HG03066 (cell line): ENCODE measurements around the gene NPPB.

Source experiments
- ATAC-seq: cut with Tn5 transposase; IDR thresholded peaks from one replicate; pipeline ENCODE4 v1.9.1; 2021; ENCODE audit warnings: low read depth; ENCODE audit not compliant: unreplicated experiment

NPPB gene

GRCh38 chr1:11836955-11837766, 21.6 kb downstream of the NPPB start:
- no peak for ATAC-seq

DNA sequence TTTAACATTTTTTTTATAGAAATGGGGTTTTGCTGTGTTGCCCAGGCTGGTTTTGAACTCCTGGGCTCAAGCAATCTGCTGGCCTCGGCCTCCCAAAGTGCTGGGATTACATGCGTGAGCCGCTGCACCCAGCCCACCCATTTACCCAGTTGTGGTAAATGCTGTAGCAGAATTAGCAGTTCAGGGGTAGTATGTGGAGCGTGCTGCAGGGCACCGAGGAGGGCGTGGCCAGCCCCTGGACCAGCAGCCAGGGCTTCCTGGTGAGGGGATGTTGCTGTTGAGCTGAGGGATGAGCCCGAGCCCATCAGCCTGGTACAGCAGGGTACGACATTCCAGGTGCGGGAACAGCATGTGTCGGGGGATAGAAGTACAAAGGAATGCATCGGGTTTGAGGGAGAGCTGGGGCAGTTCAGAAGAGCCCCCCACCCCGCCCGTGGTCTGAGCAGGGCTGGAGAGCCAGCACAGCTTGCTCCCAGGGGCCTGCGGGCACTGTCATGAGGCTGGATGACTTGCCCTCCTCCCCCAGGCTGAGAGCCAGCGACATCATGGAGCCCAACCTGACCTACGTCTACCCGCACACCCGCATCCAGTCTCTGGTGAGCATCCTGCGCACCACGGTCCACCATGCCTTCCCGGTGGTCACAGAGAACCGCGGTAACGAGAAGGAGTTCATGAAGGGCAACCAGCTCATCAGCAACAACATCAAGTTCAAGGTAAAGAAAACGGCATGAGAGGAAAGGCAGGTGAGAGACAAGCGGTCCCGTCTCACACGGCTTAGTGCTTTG, 23.1 kb downstream of the NPPB start:
- ATAC-seq: no peak

DNA sequence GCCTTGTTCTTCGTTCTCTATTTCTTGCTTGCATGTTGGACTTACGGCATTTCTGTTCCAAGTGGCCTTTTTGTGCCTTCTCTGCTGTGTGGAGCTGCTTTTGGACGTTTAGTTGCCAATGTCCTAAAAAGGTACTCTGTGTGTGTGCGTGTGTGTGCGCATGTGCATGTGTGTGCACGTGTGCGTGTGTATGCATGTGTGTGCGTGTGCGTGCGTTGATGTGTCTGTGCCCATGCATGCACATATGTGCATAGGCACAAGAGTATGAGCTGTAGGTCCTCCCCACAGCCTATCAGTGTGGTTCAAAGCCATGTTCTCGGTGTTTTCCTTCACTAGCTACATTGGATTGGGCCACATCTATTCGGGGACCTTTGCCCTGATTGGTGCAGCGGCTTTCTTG, 24.8 kb downstream of the NPPB start:
- no peak for ATAC-seq

GRCh38 chr1:11833497-11833896, 25.2 kb downstream of the NPPB start:
- no peak for ATAC-seq

DNA sequence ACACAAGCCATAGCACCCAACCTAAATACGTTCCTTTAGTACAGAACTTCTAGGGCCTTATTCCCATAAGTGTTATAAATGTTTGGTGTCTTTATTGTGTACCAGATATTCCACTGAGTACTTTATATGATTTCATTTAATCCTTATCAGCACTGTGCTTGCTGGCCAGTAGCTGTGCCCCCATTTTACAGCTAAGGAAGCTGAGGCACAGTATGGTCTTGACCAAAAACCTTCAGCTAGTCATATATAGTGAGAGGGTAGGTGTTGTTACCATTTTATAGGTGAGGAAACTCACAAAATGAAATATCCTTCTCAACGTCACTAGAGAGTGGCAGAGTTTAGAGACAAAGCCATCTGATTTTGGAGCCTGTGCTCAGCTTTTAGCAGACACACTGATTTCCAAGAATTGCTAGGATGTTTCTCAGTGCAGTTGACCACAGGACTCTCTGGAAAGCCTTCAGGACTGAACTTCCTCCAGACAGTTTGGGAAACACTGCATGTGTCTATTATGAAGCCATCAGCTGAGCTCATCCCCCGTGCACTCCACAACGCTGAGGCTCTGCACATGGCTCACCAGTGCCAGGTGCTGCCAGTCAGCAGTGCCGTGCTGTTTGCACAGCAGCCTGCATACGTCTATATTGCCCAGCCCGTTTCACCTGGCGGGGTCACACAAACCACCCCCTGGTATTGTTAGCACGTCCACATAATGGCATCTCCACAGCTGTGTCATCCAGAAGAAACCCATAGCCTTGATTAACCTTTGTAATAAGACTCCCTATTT, 26.6 kb downstream of the NPPB start:
- ATAC-seq: no peak

DNA sequence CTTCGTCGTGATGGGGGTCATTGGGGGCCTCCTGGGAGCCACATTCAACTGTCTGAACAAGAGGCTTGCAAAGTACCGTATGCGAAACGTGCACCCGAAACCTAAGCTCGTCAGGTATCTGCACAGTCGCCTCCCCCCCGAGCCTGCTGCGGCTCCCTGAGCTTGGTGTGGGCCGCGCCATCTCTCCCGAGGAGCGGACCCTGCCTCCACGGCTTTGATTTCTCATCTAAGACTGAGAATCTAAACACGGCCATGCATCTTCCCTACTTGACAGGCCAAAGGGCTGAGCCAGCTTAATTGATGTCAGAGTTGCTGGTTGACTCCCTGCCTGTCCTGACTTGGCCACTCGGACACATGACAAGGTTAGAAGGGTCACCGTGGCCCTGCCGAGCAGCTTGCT, 30.2 kb downstream of the NPPB start:
- no peak for ATAC-seq

- ATAC-seq: no peak
Measured at GRCh38 chr1:11826946-11827345, 31.8 kb downstream of the NPPB start.

DNA sequence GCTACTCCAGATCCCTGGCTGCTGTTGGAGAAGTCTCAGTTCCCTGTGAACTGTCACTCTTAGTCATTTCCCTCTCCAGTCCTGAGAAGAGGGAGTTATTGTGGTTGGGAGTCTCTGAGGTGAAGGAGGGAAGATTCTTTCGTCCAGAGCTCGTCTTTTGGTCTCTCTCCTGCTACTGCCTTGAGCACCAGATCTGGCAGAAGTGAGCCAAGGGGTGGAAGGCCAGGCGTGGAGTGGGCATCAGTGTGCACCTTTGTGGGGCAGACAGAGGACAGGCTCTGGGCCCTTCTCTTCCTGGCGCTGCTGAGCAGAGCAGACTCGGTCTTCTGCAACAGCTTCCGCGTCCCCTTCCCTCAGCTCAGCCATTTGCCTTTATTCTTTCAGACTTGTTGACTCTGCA, 33.6 kb downstream of the NPPB start:
- ATAC-seq: no peak

DNA sequence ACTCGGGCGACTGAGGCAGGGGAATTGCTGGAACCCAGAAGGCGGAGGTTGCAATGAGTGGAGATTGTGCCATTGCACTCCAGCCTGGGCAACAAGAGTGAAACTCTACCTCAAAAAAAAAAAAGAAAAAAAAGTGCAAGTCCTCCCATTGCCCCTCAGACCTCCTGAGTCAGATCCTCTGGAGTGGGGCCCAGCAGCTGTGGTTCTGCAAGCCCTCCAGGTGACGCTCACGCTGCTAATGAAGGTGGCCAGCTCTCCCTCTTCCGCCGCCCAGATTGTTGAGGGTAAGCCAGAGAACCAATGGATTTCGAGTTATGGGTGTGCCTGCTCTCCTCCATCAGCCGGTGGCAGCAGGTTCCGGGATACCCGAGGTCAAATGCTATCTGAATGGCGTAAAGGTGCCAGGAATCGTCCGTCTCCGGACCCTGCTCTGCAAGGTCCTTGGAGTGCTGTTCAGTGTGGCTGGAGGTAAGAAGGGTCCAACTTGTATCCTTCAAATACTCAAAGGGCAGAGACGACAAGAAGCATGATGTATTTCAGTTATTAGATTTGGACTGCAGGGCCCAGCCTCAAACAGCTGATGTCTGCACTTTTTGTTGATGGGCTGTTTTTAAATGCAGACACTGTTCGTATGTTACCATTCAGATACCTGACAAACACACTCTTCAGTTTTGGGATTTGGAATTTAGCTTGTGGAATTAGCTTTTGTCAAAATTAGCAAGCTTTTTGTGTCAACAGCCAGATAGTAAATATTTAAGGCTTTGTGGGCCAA, 35.2 kb downstream of the NPPB start:
- no peak for ATAC-seq

- no peak for ATAC-seq
Measured at GRCh38 chr1:11822091-11822490, 36.7 kb downstream of the NPPB start.

DNA sequence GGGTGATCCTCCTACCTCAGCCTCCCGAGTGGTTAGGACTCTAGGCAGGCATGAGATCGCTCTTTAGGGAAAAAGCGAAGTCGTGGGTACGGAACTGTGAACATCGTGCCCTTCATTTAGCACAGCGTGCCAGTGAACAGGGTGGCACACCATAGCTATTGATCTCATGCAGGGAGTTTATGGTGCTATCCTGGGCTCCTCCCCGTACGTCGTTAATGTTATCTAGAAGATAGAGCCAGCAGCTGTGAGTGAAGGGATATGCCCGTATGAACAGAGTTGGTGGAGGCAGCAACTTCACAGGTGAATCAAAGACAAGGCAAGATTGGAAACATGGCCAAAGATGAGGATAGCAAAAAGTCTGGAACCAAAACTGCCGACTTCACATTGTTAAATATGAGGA, 41.6 kb downstream of the NPPB start:
- no peak for ATAC-seq

DNA sequence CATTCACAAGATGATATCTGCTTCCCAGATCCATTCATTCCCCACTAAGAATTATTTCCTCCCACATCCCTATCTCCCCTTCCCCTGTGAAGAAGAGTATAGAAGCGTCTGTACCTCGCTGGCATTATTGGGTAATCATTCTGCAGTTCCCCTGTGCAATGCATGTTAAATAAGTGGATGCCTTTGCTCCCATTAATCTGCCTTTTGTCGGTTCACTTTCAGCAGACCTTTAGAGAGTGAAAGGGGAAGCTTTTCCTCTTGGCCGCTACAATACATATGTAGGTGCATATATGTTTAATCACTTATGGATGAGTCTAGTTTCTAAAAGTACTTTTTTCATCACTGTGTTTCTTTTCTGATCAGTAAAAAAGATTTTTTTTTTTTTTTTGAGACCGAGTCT, 45.7 kb downstream of the NPPB start:
- no peak for ATAC-seq
